ENCODE results near the gene ATP5MK. TPM values are rescaled to one million over a fixed set of nuclear protein-coding genes. Genes with fewer than 3 reads are reported as not detected.
A peak's percentile ranks its signal among the peaks of the same experiment; 100 is the strongest.

Gene ATP5MK
- total and polyA plus RNA-seq, 4 donors: 38.6 to 1,220 (median 307) TPM

DNA sequence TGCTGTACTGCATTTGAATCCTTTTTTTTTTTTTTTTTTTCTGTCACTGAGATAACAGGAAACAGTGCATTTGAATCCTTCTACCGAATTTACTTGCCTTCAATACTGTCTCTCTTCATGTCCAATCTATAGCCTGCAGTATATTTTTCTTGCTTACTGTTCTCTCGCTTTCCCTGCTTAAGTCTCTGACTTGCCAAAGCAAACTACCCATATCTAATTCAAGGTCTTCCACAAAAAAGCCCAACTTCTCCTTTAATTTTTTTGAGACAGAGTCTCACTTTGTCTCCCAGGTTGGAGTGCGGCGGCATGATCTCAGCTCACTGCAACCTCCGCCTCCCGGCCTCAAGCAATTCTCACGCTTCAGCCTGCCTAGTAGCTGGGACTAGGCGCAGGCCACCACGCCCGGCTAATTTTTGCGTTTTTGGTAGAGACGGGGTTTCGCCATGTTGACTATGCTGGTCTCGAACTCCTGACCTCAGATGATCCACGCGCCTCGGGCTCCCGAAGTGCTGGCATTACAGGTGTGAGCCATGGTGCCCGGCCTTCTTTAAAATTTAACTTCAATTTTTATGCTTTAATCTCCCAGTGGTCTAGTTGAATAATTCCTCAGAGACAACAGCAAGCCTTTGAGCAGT lies 1.0 kb upstream of the ATP5MK start:
- Histone ChIP-seq H3K4me1 (ENCODE audit: control insufficient read depth in 5 of 5, insufficient read depth in 5 of 5, low read length in 5 of 5) (peaks cover 7 to 21% (median 15%) of the 10 kb centered on the region in 5 donors), H3K9ac (ENCODE audit: insufficient read depth in 1 of 2, low read length in 2 of 2) (peak overlapping the region; percentile 41 to 59)
- TF ChIP-seq, protein P1, sequence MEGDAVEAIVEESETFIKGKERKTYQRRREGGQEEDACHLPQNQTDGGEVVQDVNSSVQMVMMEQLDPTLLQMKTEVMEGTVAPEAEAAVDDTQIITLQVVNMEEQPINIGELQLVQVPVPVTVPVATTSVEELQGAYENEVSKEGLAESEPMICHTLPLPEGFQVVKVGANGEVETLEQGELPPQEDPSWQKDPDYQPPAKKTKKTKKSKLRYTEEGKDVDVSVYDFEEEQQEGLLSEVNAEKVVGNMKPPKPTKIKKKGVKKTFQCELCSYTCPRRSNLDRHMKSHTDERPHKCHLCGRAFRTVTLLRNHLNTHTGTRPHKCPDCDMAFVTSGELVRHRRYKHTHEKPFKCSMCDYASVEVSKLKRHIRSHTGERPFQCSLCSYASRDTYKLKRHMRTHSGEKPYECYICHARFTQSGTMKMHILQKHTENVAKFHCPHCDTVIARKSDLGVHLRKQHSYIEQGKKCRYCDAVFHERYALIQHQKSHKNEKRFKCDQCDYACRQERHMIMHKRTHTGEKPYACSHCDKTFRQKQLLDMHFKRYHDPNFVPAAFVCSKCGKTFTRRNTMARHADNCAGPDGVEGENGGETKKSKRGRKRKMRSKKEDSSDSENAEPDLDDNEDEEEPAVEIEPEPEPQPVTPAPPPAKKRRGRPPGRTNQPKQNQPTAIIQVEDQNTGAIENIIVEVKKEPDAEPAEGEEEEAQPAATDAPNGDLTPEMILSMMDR (IDR thresholded peaks at IDR 0.05; ENCODE audit: control extremely low read depth, extremely low read depth): no peak

DNA sequence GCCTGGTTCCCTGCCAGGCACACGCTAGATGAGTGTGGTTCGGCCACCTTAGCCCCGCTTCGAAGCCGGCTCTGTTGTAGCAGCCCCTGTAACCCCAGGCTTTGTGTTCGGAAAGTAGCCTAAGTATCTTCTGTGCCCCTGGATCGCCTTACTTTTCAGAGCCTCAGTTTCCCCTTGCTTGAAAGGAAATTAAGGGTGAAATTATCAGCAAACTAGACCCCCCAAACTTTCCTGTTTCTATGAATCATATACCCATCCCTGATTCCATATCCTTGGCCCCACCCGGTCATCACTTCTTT lies 463 bp upstream of the ATP5MK start:
- no peak for ATAC-seq (ENCODE audit: insufficient read depth, low FRiP score)

More for the DNA sequence above, 1.0 kb upstream of the ATP5MK start:
- ATAC-seq (ENCODE audit: insufficient read depth, low FRiP score): no peak
- peak overlapping the region in 1 of 2 donors; percentile 77 for H3K27ac ChIP-seq (ENCODE audit: low read depth in 1 of 2, low read length in 1 of 2)
- H3K9me3 ChIP-seq (ENCODE audit: control insufficient read depth in 4 of 4, insufficient read depth in 3 of 4, low read length in 3 of 4): no peaks in the 10 kb centered on the region
- no peaks in the 10 kb centered on the region for H3K27me3 ChIP-seq (ENCODE audit: control insufficient read depth in 3 of 3, insufficient read depth in 3 of 3, low read length in 2 of 3)
- peaks cover 14 to 34% (median 17%) of the 10 kb centered on the region in 4 donors for H3K36me3 ChIP-seq (ENCODE audit: control insufficient read depth in 4 of 4, insufficient read depth in 4 of 4, low read length in 4 of 4)
- peak overlapping the region; percentile 87 for H3K4me3 ChIP-seq
- no peak for DNase-seq
- 65 to 77% methylated on average over 19 of the region's 19 CpGs for WGBS, 2 donors

DNA sequence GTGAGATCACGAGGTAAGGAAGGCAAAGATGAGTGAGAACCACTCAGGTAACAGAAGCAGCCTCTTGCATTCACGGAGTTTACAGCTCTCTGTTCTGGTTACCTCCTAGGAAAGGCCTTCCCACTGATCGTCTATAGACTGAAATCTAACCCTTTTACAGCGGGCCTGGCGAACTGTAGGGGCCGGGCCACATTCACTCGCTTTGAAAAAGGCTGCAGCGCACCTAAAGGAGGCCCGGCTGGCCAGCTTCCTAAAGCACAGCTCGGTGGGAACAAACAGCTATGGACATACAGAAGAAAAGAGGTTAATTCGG lies 565 bp downstream of the ATP5MK start:
- Histone ChIP-seq H3K4me1 (ENCODE audit: control insufficient read depth in 5 of 5, insufficient read depth in 5 of 5, low read length in 5 of 5) (peaks cover 7 to 21% (median 15%) of the 10 kb centered on the region in 5 donors), H3K9ac (ENCODE audit: insufficient read depth in 1 of 2, low read length in 2 of 2) (peak overlapping the region; percentile 84 to 92), H3K9me3 (ENCODE audit: control insufficient read depth in 4 of 4, insufficient read depth in 3 of 4, low read length in 3 of 4) (no peaks in the 10 kb centered on the region), H3K27me3 (ENCODE audit: control insufficient read depth in 3 of 3, insufficient read depth in 3 of 3, low read length in 2 of 3) (no peaks in the 10 kb centered on the region), H3K27ac (ENCODE audit: low read depth in 1 of 2, low read length in 1 of 2) (peak overlapping the region; percentile 86 to 95), H3K36me3 (ENCODE audit: control insufficient read depth in 4 of 4, insufficient read depth in 4 of 4, low read length in 4 of 4) (peaks cover 8 to 34% (median 15%) of the 10 kb centered on the region in 4 donors), H3K4me3 (peak overlapping the region; percentile 87)
- TF ChIP-seq, protein P1 (IDR thresholded peaks at IDR 0.05; ENCODE audit: control extremely low read depth, extremely low read depth): no peak
- 2 to 3% methylated on average over 11 of the region's 11 CpGs for WGBS, 2 donors
- no peak for ATAC-seq (ENCODE audit: insufficient read depth, low FRiP score)
- peak in 1 of 3 donors; percentile 44 for DNase-seq

More for the DNA sequence above, 463 bp upstream of the ATP5MK start:
- Histone ChIP-seq H3K9ac (ENCODE audit: insufficient read depth in 1 of 2, low read length in 2 of 2) (peak overlapping the region; percentile 41 to 59), H3K27me3 (ENCODE audit: control insufficient read depth in 3 of 3, insufficient read depth in 3 of 3, low read length in 2 of 3) (no peaks in the 10 kb centered on the region), H3K9me3 (ENCODE audit: control insufficient read depth in 4 of 4, insufficient read depth in 3 of 4, low read length in 3 of 4) (no peaks in the 10 kb centered on the region), H3K36me3 (ENCODE audit: control insufficient read depth in 4 of 4, insufficient read depth in 4 of 4, low read length in 4 of 4) (peaks cover 12 to 31% (median 14%) of the 10 kb centered on the region in 4 donors), H3K4me1 (ENCODE audit: control insufficient read depth in 5 of 5, insufficient read depth in 5 of 5, low read length in 5 of 5) (peaks cover 7 to 21% (median 15%) of the 10 kb centered on the region in 5 donors), H3K4me3 (peak overlapping the region; percentile 87), H3K27ac (ENCODE audit: low read depth in 1 of 2, low read length in 1 of 2) (peak overlapping the region; percentile 60 to 77)
- 0 to 1% methylated on average over 8 of the region's 8 CpGs for WGBS, 2 donors
- peak in 1 of 3 donors; percentile 2 for DNase-seq
- TF ChIP-seq, protein P1 (IDR thresholded peaks at IDR 0.05; ENCODE audit: control extremely low read depth, extremely low read depth): no peak

DNA sequence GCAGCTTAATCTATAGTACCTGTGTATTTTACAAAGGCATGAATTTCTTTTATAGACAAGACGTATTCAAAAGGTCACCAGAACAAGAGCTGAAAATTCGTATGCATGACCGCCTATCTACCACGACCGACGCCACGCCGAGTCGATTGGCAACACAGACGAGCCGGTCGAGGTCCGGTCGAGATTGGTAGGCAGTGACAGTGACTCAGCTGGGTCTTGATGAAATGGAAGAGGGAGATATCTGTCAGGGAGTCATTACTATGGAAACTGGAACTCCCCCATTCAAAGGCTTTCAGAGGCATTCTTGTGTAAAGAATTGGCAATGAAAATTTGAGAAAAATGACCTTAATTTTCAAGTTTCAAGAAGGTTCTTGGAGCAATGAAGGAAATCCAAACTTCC lies 2.1 kb downstream of the ATP5MK start:
- Histone ChIP-seq H3K36me3 (ENCODE audit: control insufficient read depth in 4 of 4, insufficient read depth in 4 of 4, low read length in 4 of 4) (peaks cover 8 to 31% (median 12%) of the 10 kb centered on the region in 4 donors), H3K27ac (ENCODE audit: low read depth in 1 of 2, low read length in 1 of 2) (no peak overlapping the region), H3K9me3 (ENCODE audit: control insufficient read depth in 4 of 4, insufficient read depth in 3 of 4, low read length in 3 of 4) (no peaks in the 10 kb centered on the region), H3K27me3 (ENCODE audit: control insufficient read depth in 3 of 3, insufficient read depth in 3 of 3, low read length in 2 of 3) (no peaks in the 10 kb centered on the region), H3K9ac (ENCODE audit: insufficient read depth in 1 of 2, low read length in 2 of 2) (no peak overlapping the region), H3K4me3 (no peak overlapping the region), H3K4me1 (ENCODE audit: control insufficient read depth in 5 of 5, insufficient read depth in 5 of 5, low read length in 5 of 5) (peaks cover 7 to 21% (median 15%) of the 10 kb centered on the region in 5 donors)
- no peak for ATAC-seq (ENCODE audit: insufficient read depth, low FRiP score)
- 93 to 94% methylated on average over 14 of the region's 14 CpGs for WGBS, 2 donors
- DNase-seq: no peak
- TF ChIP-seq, protein P1 (IDR thresholded peaks at IDR 0.05; ENCODE audit: control extremely low read depth, extremely low read depth): no peak

Data from lung (tissue), 12 donors.